Occipital lobe (tissue), 2 donors: Measurements from ENCODE around the gene ABHD17C. TPM values are rescaled to one million over a fixed set of nuclear protein-coding genes. Genes with fewer than 3 reads are reported as not detected.
A peak's percentile ranks its signal among the peaks of the same experiment; 100 is the strongest.

ENCODE experiments used
- DNase-seq: peaks from one replicate; lab custom pipeline; 2025; lab: John Stamatoyannopoulos, UW
- total RNA-seq: library from RNA; depleted of rRNA; stranded (reverse); fragments of >200 nt; gene quantifications from one replicate; pipeline ENCODE4 v1.2.3, GENCODE V29; 2014

Gene ABHD17C
- total RNA-seq, 1 donor from 2014 or later, result 14.7 TPM

GRCh38 chr15:80727596-80727995 is 32.5 kb downstream of the ABHD17C start:
- DNase-seq, result no peak

- DNase-seq, result no peak
Measured at GRCh38 chr15:80730387-80730786, 35.3 kb downstream of the ABHD17C start.

- peak; percentile 32 for DNase-seq
Measured at GRCh38 chr15:80730926-80731325, 35.8 kb downstream of the ABHD17C start.

- DNase-seq, result no peak
Measured at GRCh38 chr15:80732167-80732566, 37.1 kb downstream of the ABHD17C start.

DNA sequence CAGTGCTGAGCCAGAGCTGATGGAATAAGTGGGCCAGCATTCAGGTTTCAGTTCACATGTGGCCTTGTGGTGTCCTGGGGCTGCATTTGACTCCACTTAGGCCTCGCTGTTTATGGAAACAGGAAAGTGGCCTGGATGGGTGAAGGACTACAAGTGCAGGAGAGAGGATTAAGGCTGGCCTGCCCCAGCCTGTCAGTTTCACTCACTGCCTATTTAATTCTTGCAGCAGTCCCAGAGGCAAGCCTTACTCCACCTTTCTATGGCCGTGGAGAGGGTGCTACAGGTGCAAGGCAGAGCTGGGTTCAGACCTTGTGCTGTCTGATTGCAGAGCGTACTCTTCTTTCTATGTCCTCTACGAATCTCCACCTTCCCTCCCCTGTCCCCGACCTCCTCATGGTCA is 37.7 kb downstream of the ABHD17C start:
- no peak for DNase-seq

- DNase-seq, result no peak
Measured at GRCh38 chr15:80733460-80733859, 38.4 kb downstream of the ABHD17C start.

GRCh38 chr15:80735344-80735743 is 40.2 kb downstream of the ABHD17C start:
- no peak for DNase-seq

GRCh38 chr15:80736560-80736959 is 41.5 kb downstream of the ABHD17C start:
- no peak for DNase-seq

DNA sequence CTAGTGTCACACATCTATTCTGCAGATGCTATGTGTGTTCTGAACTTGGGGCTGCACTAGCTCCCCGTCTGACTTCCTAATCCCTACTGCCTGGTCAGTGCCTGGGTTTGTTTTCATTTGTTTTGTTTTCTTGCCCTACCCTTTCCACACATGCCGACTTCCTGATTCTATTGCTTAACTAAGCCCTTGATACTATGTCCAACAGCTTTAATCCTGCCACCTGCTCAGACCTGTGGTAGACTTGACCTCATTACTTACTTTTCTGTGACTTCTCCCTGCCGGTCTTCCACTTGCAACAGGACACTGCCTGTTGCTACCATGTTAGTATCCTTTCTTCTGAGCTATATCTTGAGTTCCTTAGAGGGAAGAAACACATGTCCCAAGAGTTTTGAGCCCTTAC is 44.8 kb downstream of the ABHD17C start:
- DNase-seq, result no peak

DNA sequence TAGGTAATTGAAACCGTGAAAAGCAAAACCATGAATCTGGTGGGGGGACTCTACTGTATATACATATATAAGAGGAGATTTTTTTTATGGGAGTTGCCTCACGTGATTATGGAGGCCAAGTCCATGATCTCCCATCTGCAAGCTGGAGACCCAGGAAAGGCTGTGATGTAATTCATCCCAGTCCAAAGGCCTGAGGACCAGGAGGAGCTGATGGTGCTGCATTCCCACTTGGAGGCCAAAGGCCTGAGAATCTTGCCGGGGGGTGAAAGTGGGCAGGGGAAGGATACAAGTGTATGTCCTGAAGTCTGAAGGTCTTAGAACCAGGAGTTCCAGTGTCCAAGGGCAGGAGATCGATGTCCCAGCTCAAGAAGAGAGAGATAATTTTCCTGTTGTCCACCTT is 47.0 kb downstream of the ABHD17C start:
- DNase-seq, result no peak

- no peak for DNase-seq
Measured at GRCh38 chr15:80743189-80743833, 48.2 kb downstream of the ABHD17C start.

GRCh38 chr15:80744415-80744814 is 49.3 kb downstream of the ABHD17C start:
- DNase-seq, result no peak

GRCh38 chr15:80744826-80745225 is 49.7 kb downstream of the ABHD17C start:
- DNase-seq, result no peak

DNA sequence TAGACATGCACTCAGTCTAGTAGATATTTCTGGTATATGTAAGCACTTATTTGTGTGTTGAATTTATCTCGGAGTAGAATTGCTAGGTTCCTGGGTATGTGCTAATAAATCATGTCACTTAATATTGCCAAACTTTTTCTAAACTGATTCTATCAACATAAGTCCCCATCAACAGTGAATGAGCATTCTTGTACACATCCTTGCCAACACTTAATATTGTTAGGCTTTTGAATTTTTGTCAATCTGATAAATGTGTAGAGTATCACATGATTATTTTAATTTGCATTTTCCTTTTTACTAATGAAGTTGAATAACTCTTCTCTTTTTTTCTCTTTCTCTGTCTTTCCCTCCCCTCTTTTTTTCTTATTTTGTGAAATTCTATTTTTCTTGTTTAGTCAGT is 50.8 kb downstream of the ABHD17C start:
- no peak for DNase-seq

GRCh38 chr15:80747317-80748053 is 52.4 kb downstream of the ABHD17C start:
- no peak for DNase-seq

GRCh38 chr15:80749589-80749988 is 54.5 kb downstream of the ABHD17C start:
- DNase-seq, result no peak

DNA sequence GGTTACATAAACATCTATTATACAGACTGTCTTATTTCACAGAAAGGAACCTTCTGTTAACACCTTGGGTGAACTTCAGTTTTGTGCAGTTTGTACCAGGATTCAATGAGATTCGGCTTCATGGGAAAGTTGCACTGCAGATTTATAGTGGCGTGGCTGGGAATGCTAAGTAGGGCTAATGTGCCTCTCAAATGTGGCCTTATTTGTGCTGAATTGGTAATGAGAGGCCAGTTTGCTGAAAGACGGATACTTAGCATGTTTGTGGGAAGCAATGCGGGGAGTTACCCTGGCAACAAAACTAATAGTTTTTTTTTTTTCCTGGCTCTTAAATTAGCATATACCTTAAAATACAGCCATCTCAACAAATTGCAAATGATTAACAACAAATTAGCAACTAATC is 55.5 kb downstream of the ABHD17C start:
- DNase-seq, result no peak

GRCh38 chr15:80752204-80752603 is 57.1 kb downstream of the ABHD17C start:
- no peak for DNase-seq

GRCh38 chr15:80753161-80753560 is 58.1 kb downstream of the ABHD17C start:
- no peak for DNase-seq

GRCh38 chr15:80754014-80754413 is 58.9 kb downstream of the ABHD17C start:
- no peak for DNase-seq

DNA sequence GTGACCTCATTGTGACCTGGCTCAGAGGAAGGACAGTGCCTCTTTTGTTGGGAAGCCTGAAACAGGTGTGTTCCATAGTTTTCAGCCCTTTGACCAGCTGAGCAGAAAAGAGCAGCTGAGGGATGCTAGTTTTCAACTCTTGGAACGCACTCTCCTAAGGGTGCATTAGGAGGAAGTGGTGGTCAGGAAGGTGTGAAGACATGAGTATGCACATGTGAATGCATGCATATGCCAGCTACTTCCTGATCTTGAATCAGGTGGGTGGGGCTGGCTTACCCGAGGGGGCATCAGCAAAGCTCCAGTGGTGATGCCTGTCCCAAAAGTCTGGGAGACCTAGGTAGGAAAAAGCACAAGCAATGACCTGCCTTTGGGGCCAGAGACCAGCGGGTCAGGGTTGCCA is 60.8 kb downstream of the ABHD17C start:
- DNase-seq, result no peak

GRCh38 chr15:80758130-80758745 is 63.1 kb downstream of the ABHD17C start:
- DNase-seq, result no peak

- DNase-seq, result no peak
Measured at GRCh38 chr15:80760960-80761359, 65.8 kb downstream of the ABHD17C start.
